ENCODE data around the gene RNF168.
"Not testable (repeated sequence)": the region's sequence is repeated elsewhere in the genome, so short reads cannot be mapped to it uniquely, and the experiment has no call there.

RNF168 gene

GRCh38 chr3:196445391-196445790, 58.2 kb downstream of the RNF168 start:
- not testable (repeated sequence) for H3K36me3 ChIP-seq (ENCODE audit: control insufficient read depth, insufficient read depth, low read length); H3K27me3 ChIP-seq (replicated peaks; ENCODE audit: control insufficient read depth, insufficient read depth, low read length, poor library complexity, severe bottlenecking); H3K27ac ChIP-seq (ENCODE audit: insufficient read depth, low read length, poor library complexity, severe bottlenecking); DNase-seq; H3K4me1 ChIP-seq (ENCODE audit: control insufficient read depth, insufficient read depth, low read length, poor library complexity, severe bottlenecking); H3K9me3 ChIP-seq (ENCODE audit: control insufficient read depth, low read length); H3K4me3 ChIP-seq (ENCODE audit: insufficient read depth, low read depth, low read length, poor library complexity, severe bottlenecking)

- H3K4me3 ChIP-seq (ENCODE audit: insufficient read depth, low read depth, low read length, poor library complexity, severe bottlenecking): no peak overlapping the region
- no peaks in the 10 kb centered on the region for H3K9me3 ChIP-seq (ENCODE audit: control insufficient read depth, low read length)
- no peak for DNase-seq
Observed at GRCh38 chr3:196444500-196444894, 59.1 kb downstream of the RNF168 start.

GRCh38 chr3:196440696-196441095, 62.9 kb downstream of the RNF168 start:
- DNase-seq: no peak
- Histone ChIP-seq H3K9me3 (ENCODE audit: control insufficient read depth, low read length) (no peaks in the 10 kb centered on the region), H3K27ac (ENCODE audit: insufficient read depth, low read length, poor library complexity, severe bottlenecking) (no peak overlapping the region), H3K4me1 (ENCODE audit: control insufficient read depth, insufficient read depth, low read length, poor library complexity, severe bottlenecking) (no peaks in the 10 kb centered on the region), H3K4me3 (ENCODE audit: insufficient read depth, low read depth, low read length, poor library complexity, severe bottlenecking) (no peak overlapping the region), H3K27me3 (replicated peaks; ENCODE audit: control insufficient read depth, insufficient read depth, low read length, poor library complexity, severe bottlenecking) (no peaks in the 10 kb centered on the region), H3K36me3 (ENCODE audit: control insufficient read depth, insufficient read depth, low read length) (no peaks in the 10 kb centered on the region)

More at GRCh38 chr3:196444500-196444894, 59.1 kb downstream of the RNF168 start:
- Histone ChIP-seq H3K36me3 (ENCODE audit: control insufficient read depth, insufficient read depth, low read length) (no peaks in the 10 kb centered on the region), H3K4me1 (ENCODE audit: control insufficient read depth, insufficient read depth, low read length, poor library complexity, severe bottlenecking) (no peaks in the 10 kb centered on the region), H3K27ac (ENCODE audit: insufficient read depth, low read length, poor library complexity, severe bottlenecking) (no peak overlapping the region), H3K27me3 (replicated peaks; ENCODE audit: control insufficient read depth, insufficient read depth, low read length, poor library complexity, severe bottlenecking) (no peaks in the 10 kb centered on the region)

- H3K4me1 ChIP-seq (ENCODE audit: control insufficient read depth, insufficient read depth, low read length, poor library complexity, severe bottlenecking): no peaks in the 10 kb centered on the region
- no peak for DNase-seq
- no peak overlapping the region for H3K27ac ChIP-seq (ENCODE audit: insufficient read depth, low read length, poor library complexity, severe bottlenecking)
- H3K4me3 ChIP-seq (ENCODE audit: insufficient read depth, low read depth, low read length, poor library complexity, severe bottlenecking): no peak overlapping the region
- H3K9me3 ChIP-seq (ENCODE audit: control insufficient read depth, low read length): no peaks in the 10 kb centered on the region
- H3K36me3 ChIP-seq (ENCODE audit: control insufficient read depth, insufficient read depth, low read length): no peaks in the 10 kb centered on the region
- no peaks in the 10 kb centered on the region for H3K27me3 ChIP-seq (replicated peaks; ENCODE audit: control insufficient read depth, insufficient read depth, low read length, poor library complexity, severe bottlenecking)
Observed at GRCh38 chr3:196440041-196440537, 63.5 kb downstream of the RNF168 start.

- Histone ChIP-seq H3K27me3 (replicated peaks; ENCODE audit: control insufficient read depth, insufficient read depth, low read length, poor library complexity, severe bottlenecking) (no peaks in the 10 kb centered on the region), H3K36me3 (ENCODE audit: control insufficient read depth, insufficient read depth, low read length) (peaks cover 7% of the 10 kb centered on the region), H3K4me3 (ENCODE audit: insufficient read depth, low read depth, low read length, poor library complexity, severe bottlenecking) (peak within 1 kb of the TSS; percentile 96), H3K4me1 (ENCODE audit: control insufficient read depth, insufficient read depth, low read length, poor library complexity, severe bottlenecking) (no peaks in the 10 kb centered on the region), H3K27ac (ENCODE audit: insufficient read depth, low read length, poor library complexity, severe bottlenecking) (peak within 1 kb of the TSS; percentile 91), H3K9me3 (ENCODE audit: control insufficient read depth, low read length) (no peaks in the 10 kb centered on the region)
- DNase-seq: peak; percentile 93 to 96 (median 95)
Observed at GRCh38 chr3:196432137-196432879, 71.3 kb downstream of the RNF168 start, which contains the start of gene UBXN7. Gene UBXN7 (minus strand): TSS chr3:196432427. CDS start chr3:196432399, 28 bp downstream.

- peak overlapping the region; percentile 96 for H3K4me3 ChIP-seq (ENCODE audit: insufficient read depth, low read depth, low read length, poor library complexity, severe bottlenecking)
- no peaks in the 10 kb centered on the region for H3K4me1 ChIP-seq (ENCODE audit: control insufficient read depth, insufficient read depth, low read length, poor library complexity, severe bottlenecking)
- DNase-seq: peak; percentile 2 to 11 (median 4)
- no peaks in the 10 kb centered on the region for H3K27me3 ChIP-seq (replicated peaks; ENCODE audit: control insufficient read depth, insufficient read depth, low read length, poor library complexity, severe bottlenecking)
- peak overlapping the region; percentile 91 for H3K27ac ChIP-seq (ENCODE audit: insufficient read depth, low read length, poor library complexity, severe bottlenecking)
- no peaks in the 10 kb centered on the region for H3K9me3 ChIP-seq (ENCODE audit: control insufficient read depth, low read length)
- H3K36me3 ChIP-seq (ENCODE audit: control insufficient read depth, insufficient read depth, low read length): peaks cover 7% of the 10 kb centered on the region
Observed at GRCh38 chr3:196431181-196432136, 72.1 kb downstream of the RNF168 start.

GRCh38 chr3:196428041-196428440, 75.5 kb downstream of the RNF168 start:
- no peak for DNase-seq
- H3K36me3 ChIP-seq (ENCODE audit: control insufficient read depth, insufficient read depth, low read length): peaks cover 7% of the 10 kb centered on the region
- no peaks in the 10 kb centered on the region for H3K27me3 ChIP-seq (replicated peaks; ENCODE audit: control insufficient read depth, insufficient read depth, low read length, poor library complexity, severe bottlenecking)
- H3K27ac ChIP-seq (ENCODE audit: insufficient read depth, low read length, poor library complexity, severe bottlenecking): no peak overlapping the region
- no peaks in the 10 kb centered on the region for H3K9me3 ChIP-seq (ENCODE audit: control insufficient read depth, low read length)
- no peak overlapping the region for H3K4me3 ChIP-seq (ENCODE audit: insufficient read depth, low read depth, low read length, poor library complexity, severe bottlenecking)
- no peaks in the 10 kb centered on the region for H3K4me1 ChIP-seq (ENCODE audit: control insufficient read depth, insufficient read depth, low read length, poor library complexity, severe bottlenecking)

GRCh38 chr3:196424421-196424820, 79.1 kb downstream of the RNF168 start:
- H3K9me3 ChIP-seq (ENCODE audit: control insufficient read depth, low read length); H3K27ac ChIP-seq (ENCODE audit: insufficient read depth, low read length, poor library complexity, severe bottlenecking); H3K4me1 ChIP-seq (ENCODE audit: control insufficient read depth, insufficient read depth, low read length, poor library complexity, severe bottlenecking); H3K36me3 ChIP-seq (ENCODE audit: control insufficient read depth, insufficient read depth, low read length); H3K27me3 ChIP-seq (replicated peaks; ENCODE audit: control insufficient read depth, insufficient read depth, low read length, poor library complexity, severe bottlenecking); DNase-seq; H3K4me3 ChIP-seq (ENCODE audit: insufficient read depth, low read depth, low read length, poor library complexity, severe bottlenecking): not testable (repeated sequence)

- Histone ChIP-seq H3K4me1 (ENCODE audit: control insufficient read depth, insufficient read depth, low read length, poor library complexity, severe bottlenecking) (no peaks in the 10 kb centered on the region), H3K27me3 (replicated peaks; ENCODE audit: control insufficient read depth, insufficient read depth, low read length, poor library complexity, severe bottlenecking) (no peaks in the 10 kb centered on the region), H3K9me3 (ENCODE audit: control insufficient read depth, low read length) (no peaks in the 10 kb centered on the region), H3K27ac (ENCODE audit: insufficient read depth, low read length, poor library complexity, severe bottlenecking) (no peak overlapping the region), H3K4me3 (ENCODE audit: insufficient read depth, low read depth, low read length, poor library complexity, severe bottlenecking) (no peak overlapping the region), H3K36me3 (ENCODE audit: control insufficient read depth, insufficient read depth, low read length) (peaks cover 7% of the 10 kb centered on the region)
- DNase-seq: no peak
Observed at GRCh38 chr3:196423044-196423781, 80.4 kb downstream of the RNF168 start.
